Activated CD8-positive, alpha-beta T cell treated with anti-CD3 and anti-CD28 coated beads, Interleukin-2, amount 10 ng/mL, durations not matched to agents 7 days and 5 days (primary cell): ENCODE results near the gene SERGEF. TPM values are rescaled to one million over a fixed set of nuclear protein-coding genes. Genes with fewer than 3 reads are reported as not detected.
"Not testable (repeated sequence)": the region's sequence is repeated elsewhere in the genome, so short reads cannot be mapped to it uniquely, and the experiment has no call there.

Source experiments
- ATAC-seq: fragments of 150-1000 bp; cut with Tn5 transposase; one replicate; pipeline ENCODE4 v1.10.0; 2021; ENCODE audit warnings: moderate library complexity
- CTCF ChIA-PET: fragments of 350-600 bp; sonication (Branson Sonifier 250); formaldehyde crosslinking; loops from one replicate; lab custom pipeline; 2021; ENCODE audit warnings: antibody characterized with exemption; lab: Charles Lee
- POLR2A ChIA-PET: fragments of 350-600 bp; sonication (Branson Sonifier 250); formaldehyde crosslinking; loops from one replicate; lab custom pipeline; 2021; ENCODE audit warnings: antibody characterized with exemption; lab: Charles Lee
- DNase-seq: peaks from one replicate; pipeline ENCODE4 v3.0.0-alpha.2; 2020
- H3K27ac Mint-ChIP-seq: one replicate; pipeline ENCODE4 v1.8.0; 2021; ENCODE audit warnings: mild to moderate bottlenecking, mixed read lengths
- H3K27me3 Mint-ChIP-seq: one replicate; pipeline ENCODE4 v1.8.0; 2021; ENCODE audit warnings: low read depth, mixed read lengths
- H3K36me3 Mint-ChIP-seq: one replicate; pipeline ENCODE4 v1.8.0; 2021; ENCODE audit warnings: low read depth, mixed read lengths
- H3K4me1 Mint-ChIP-seq: one replicate; pipeline ENCODE4 v1.8.0; 2021; ENCODE audit warnings: low read depth, mixed read lengths
- H3K4me3 Mint-ChIP-seq: one replicate; pipeline ENCODE4 v1.8.0; 2021; ENCODE audit warnings: mild to moderate bottlenecking, mixed read lengths
- H3K9me3 Mint-ChIP-seq: one replicate; pipeline ENCODE4 v1.8.0; 2022; ENCODE audit warnings: mixed read lengths; ENCODE audit not compliant: insufficient read depth
- total RNA-seq, 2 experiments: library from RNA; stranded (reverse); gene quantifications; one replicate each; pipeline ENCODE4 v1.2.3, GENCODE V29; 2021

The SERGEF gene
- total RNA-seq, 2 experiments from 2014 or later, result 31.9 to 35.4 TPM

DNA sequence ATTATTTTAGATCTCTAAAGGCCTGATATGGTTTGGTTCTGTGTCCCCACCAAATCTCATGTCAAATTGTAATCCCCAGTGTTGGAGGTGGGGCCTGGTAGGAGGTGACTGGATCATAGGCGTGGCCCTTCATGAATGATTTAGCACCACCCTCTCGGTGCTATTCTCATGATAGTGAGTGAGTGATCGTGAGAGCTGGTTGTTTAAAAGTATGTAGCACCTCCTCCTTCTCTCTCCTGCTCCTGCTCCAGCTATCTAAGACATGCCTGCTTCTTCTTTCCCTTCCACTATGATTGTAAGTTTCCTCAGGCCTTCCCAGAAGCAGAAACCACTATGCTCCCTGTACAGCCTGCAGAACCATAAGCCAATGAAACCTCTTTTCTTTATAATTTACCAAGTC is 114.1 kb downstream of the SERGEF start:
- ATAC-seq, result no peak
- Mint-ChIP-seq H3K27ac (no peak overlapping the region), H3K27me3 (no peaks in the 10 kb centered on the region), H3K4me1 (no peaks in the 10 kb centered on the region), H3K4me3 (no peak overlapping the region), H3K36me3 (no peaks in the 10 kb centered on the region), H3K9me3 (no peaks in the 10 kb centered on the region)
- DNase-seq, result no peak
- ChIA-PET POLR2A (no interaction called here), CTCF (no interaction called here)

DNA sequence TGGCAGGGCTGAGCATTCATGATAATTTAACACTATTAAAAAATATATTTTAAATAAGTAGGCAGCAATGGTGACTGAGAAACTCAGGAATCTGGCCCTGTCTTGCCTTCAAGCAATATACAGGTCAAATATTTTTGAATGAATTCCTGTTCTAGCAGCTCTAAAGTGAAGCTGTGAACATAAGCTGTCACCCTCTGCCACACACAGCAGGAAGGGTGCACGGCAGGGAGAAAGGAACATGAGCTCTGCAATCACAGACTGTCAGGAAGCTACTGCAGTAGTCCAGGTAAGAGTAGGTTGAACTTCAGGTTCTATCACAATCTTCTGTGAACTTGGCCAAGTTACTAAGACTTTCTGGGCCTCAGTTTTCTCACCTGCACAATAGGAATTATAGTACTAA is 114.8 kb downstream of the SERGEF start:
- DNase-seq, result no peak
- Mint-ChIP-seq H3K4me1 (no peaks in the 10 kb centered on the region), H3K36me3 (no peaks in the 10 kb centered on the region), H3K9me3 (no peaks in the 10 kb centered on the region), H3K27me3 (no peaks in the 10 kb centered on the region), H3K4me3 (no peak overlapping the region), H3K27ac (no peak overlapping the region)
- CTCF ChIA-PET, result no interaction called here
- POLR2A ChIA-PET, result no interaction called here
- no peak for ATAC-seq

- no peaks in the 10 kb centered on the region for H3K27me3 Mint-ChIP-seq
- POLR2A ChIA-PET, result no interaction called here
- no peaks in the 10 kb centered on the region for H3K9me3 Mint-ChIP-seq
- no peak for ATAC-seq
- no peak overlapping the region for H3K27ac Mint-ChIP-seq
- H3K4me3 Mint-ChIP-seq, result no peak overlapping the region
- DNase-seq, result no peak
- no peaks in the 10 kb centered on the region for H3K36me3 Mint-ChIP-seq
- CTCF ChIA-PET, result no interaction called here
- H3K4me1 Mint-ChIP-seq, result no peaks in the 10 kb centered on the region
These were observed 115.4 kb downstream of the SERGEF start for GRCh38 chr11:17897495-17897894.

- H3K27ac Mint-ChIP-seq, DNase-seq, H3K9me3 Mint-ChIP-seq, H3K36me3 Mint-ChIP-seq, H3K27me3 Mint-ChIP-seq, CTCF ChIA-PET, H3K4me1 Mint-ChIP-seq, ATAC-seq, H3K4me3 Mint-ChIP-seq, POLR2A ChIA-PET: not testable (repeated sequence)
These were observed 116.2 kb downstream of the SERGEF start for GRCh38 chr11:17896496-17897151.

- Mint-ChIP-seq H3K36me3 (peaks cover 3% of the 10 kb centered on the region), H3K27me3 (no peaks in the 10 kb centered on the region), H3K27ac (no peak overlapping the region), H3K9me3 (no peaks in the 10 kb centered on the region), H3K4me1 (no peaks in the 10 kb centered on the region), H3K4me3 (no peak overlapping the region)
- CTCF ChIA-PET, result interaction anchor here (1.4 kb wide), 1 partner anchor 84 kb away, joined by 6 read pairs; no protein-coding TSS in a partner anchor
- ATAC-seq, result no peak
- POLR2A ChIA-PET, result no interaction called here
- DNase-seq, result no peak
These were observed 117.8 kb downstream of the SERGEF start for GRCh38 chr11:17894929-17895658.

- no peak overlapping the region for H3K4me3 Mint-ChIP-seq
- ChIA-PET CTCF (no interaction called here), POLR2A (no interaction called here)
- peaks cover 3% of the 10 kb centered on the region for H3K36me3 Mint-ChIP-seq
- no peaks in the 10 kb centered on the region for H3K27me3 Mint-ChIP-seq
- H3K27ac Mint-ChIP-seq, result no peak overlapping the region
- DNase-seq, result no peak
- no peaks in the 10 kb centered on the region for H3K9me3 Mint-ChIP-seq
- no peaks in the 10 kb centered on the region for H3K4me1 Mint-ChIP-seq
- no peak for ATAC-seq
These were observed 120.4 kb downstream of the SERGEF start for GRCh38 chr11:17892409-17892808.

DNA sequence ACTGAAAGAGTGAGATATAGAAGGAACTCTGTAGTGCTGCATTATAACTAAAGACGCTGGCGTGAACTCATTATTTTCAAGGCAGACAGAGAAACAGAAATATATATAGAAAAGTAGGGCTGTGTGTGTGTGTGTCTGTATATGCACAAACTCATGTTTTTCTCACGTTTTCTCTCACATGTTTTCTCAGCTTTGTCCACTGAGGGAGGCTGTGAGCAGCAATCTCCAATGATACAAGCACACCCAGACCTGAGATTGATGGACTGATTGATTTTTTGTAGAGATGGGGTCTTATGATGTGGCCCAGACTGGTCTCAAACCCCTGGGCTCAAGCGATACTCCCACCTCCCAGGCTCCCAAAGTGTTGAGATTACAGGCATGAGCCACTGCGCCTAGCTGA is 122.5 kb downstream of the SERGEF start:
- CTCF ChIA-PET, result interaction anchor here (1.0 kb wide), 1 partner anchor 16 kb away, joined by 3 read pairs; no protein-coding TSS in a partner anchor
- no peaks in the 10 kb centered on the region for H3K9me3 Mint-ChIP-seq
- DNase-seq, result no peak
- ATAC-seq, result no peak
- POLR2A ChIA-PET, result no interaction called here
- H3K27me3 Mint-ChIP-seq, result no peaks in the 10 kb centered on the region
- H3K4me1 Mint-ChIP-seq, result no peaks in the 10 kb centered on the region
- H3K27ac Mint-ChIP-seq, result no peak overlapping the region
- peaks cover 3% of the 10 kb centered on the region for H3K36me3 Mint-ChIP-seq
- no peak overlapping the region for H3K4me3 Mint-ChIP-seq

- CTCF ChIA-PET, result no interaction called here
- H3K4me3 Mint-ChIP-seq, result no peak overlapping the region
- POLR2A ChIA-PET, result no interaction called here
- no peak for ATAC-seq
- H3K9me3 Mint-ChIP-seq, result no peaks in the 10 kb centered on the region
- H3K27me3 Mint-ChIP-seq, result no peaks in the 10 kb centered on the region
- no peaks in the 10 kb centered on the region for H3K4me1 Mint-ChIP-seq
- H3K36me3 Mint-ChIP-seq, result peaks cover 3% of the 10 kb centered on the region
- DNase-seq, result no peak
- no peak overlapping the region for H3K27ac Mint-ChIP-seq
These were observed 125.1 kb downstream of the SERGEF start for GRCh38 chr11:17887779-17888178.

DNA sequence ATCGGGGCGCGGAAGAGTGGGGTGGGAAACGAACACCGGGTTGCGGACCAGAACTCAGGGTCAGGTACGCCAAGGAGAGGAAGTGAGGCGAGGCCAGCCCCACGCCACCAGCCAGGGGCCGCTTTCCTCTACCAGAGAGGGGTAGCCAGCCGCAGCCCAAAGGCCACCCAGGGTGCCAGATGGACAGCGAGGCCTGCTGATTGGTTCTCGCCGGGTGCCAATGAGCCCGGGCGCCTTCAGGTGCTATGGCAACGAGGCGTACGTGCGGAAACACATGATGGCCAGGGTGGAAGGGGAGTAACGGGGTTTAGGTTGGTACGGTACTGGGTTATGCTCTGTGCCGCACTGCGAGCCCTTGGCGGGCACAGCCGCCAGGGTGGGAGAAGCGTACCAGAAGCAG is 128.9 kb downstream of the SERGEF start:
- H3K27ac Mint-ChIP-seq, result no peak overlapping the region

DNA sequence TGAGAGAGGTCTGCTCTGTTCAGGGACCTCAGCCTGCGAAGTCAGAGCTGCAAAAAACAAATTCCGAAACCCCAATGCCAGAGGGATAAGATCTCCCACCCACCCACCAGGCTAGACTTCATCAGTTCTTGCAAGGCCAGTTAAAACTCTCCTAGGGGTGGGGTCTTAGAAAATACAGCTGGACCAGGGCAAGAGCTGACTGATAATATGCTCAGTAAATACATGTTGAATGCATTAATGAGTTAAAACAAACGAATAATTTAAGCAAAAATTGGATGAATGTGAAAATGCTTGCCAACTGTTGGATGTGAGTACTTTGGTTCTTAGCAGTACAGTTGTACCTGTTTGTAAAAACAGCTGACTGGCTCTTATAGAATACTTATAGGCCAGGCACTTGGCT is 129.8 kb downstream of the SERGEF start:
- ChIA-PET CTCF (no interaction called here), POLR2A (no interaction called here)
- no peaks in the 10 kb centered on the region for H3K4me1 Mint-ChIP-seq

More for the DNA sequence above, 128.9 kb downstream of the SERGEF start:
- Mint-ChIP-seq H3K4me3 (no peak overlapping the region), H3K27me3 (no peaks in the 10 kb centered on the region), H3K4me1 (no peaks in the 10 kb centered on the region), H3K36me3 (no peaks in the 10 kb centered on the region), H3K9me3 (no peaks in the 10 kb centered on the region)
- DNase-seq (no peak), ATAC-seq (no peak)
- POLR2A ChIA-PET, result no interaction called here
- CTCF ChIA-PET, result no interaction called here

GRCh38 chr11:17878743-17879142 is 134.1 kb downstream of the SERGEF start:
- Mint-ChIP-seq H3K27me3 (no peaks in the 10 kb centered on the region), H3K4me1 (no peaks in the 10 kb centered on the region), H3K36me3 (no peaks in the 10 kb centered on the region), H3K4me3 (no peak overlapping the region), H3K27ac (no peak overlapping the region), H3K9me3 (no peaks in the 10 kb centered on the region)
- ATAC-seq (no peak), DNase-seq (no peak)
- ChIA-PET POLR2A (no interaction called here), CTCF (no interaction called here)

More for the DNA sequence above, 129.8 kb downstream of the SERGEF start:
- no peaks in the 10 kb centered on the region for H3K9me3 Mint-ChIP-seq
- H3K4me3 Mint-ChIP-seq, result no peak overlapping the region
- H3K27ac Mint-ChIP-seq, result no peak overlapping the region
- no peak for ATAC-seq
- no peaks in the 10 kb centered on the region for H3K27me3 Mint-ChIP-seq
- no peaks in the 10 kb centered on the region for H3K36me3 Mint-ChIP-seq
- no peak for DNase-seq

- no peak overlapping the region for H3K4me3 Mint-ChIP-seq
- POLR2A ChIA-PET, result no interaction called here
These were observed 135.0 kb downstream of the SERGEF start for GRCh38 chr11:17877886-17878285.

More at GRCh38 chr11:17877886-17878285, 135.0 kb downstream of the SERGEF start:
- DNase-seq (no peak), ATAC-seq (no peak)
- no peak overlapping the region for H3K27ac Mint-ChIP-seq
- no peaks in the 10 kb centered on the region for H3K4me1 Mint-ChIP-seq
- H3K9me3 Mint-ChIP-seq, result no peaks in the 10 kb centered on the region
- H3K36me3 Mint-ChIP-seq, result peaks cover 3% of the 10 kb centered on the region
- CTCF ChIA-PET, result interaction anchor here (1.3 kb wide), 1 partner anchor 14 kb away, joined by 3 read pairs; no protein-coding TSS in a partner anchor
- H3K27me3 Mint-ChIP-seq, result no peaks in the 10 kb centered on the region
